Liver (tissue), 9 donors: ENCODE results near the gene ARHGAP19. TPM values are rescaled to one million over a fixed set of nuclear protein-coding genes. Genes with fewer than 3 reads are reported as not detected.

Experiments
- DNase-seq: peaks from one replicate; pipeline ENCODE4 v3.0.0-alpha.2; 2017; ENCODE audit warnings: low spot score
- H3K27ac ChIP-seq, 2 donors: one replicate each; pipeline ENCODE4 v1.7.0; 2013; ENCODE audit warnings: inconsistent platforms in 2 of 2, low read length in 2 of 2, control low read depth in 1 of 2, low read depth in 1 of 2, mild to moderate bottlenecking in 1 of 2
- H3K27me3 ChIP-seq, 4 donors: one replicate each; pipeline versions ENCODE4 v1.6.1 to v1.7.0; 2013; ENCODE audit warnings: low read length in 3 of 4, inconsistent platforms in 1 of 4, mild to moderate bottlenecking in 1 of 4, moderate library complexity in 1 of 4; ENCODE audit not compliant: control insufficient read depth in 4 of 4, insufficient read depth in 4 of 4
- H3K36me3 ChIP-seq, 4 donors: one replicate each; pipeline versions ENCODE4 v1.6.1 to v1.7.0; 2013; ENCODE audit warnings: low read length in 3 of 4, mild to moderate bottlenecking in 3 of 4, low read depth in 1 of 4, moderate library complexity in 1 of 4; ENCODE audit not compliant: control insufficient read depth in 4 of 4, insufficient read depth in 3 of 4
- H3K4me1 ChIP-seq, 4 donors: one replicate each; pipeline versions ENCODE4 v1.6.1 to v1.7.0; 2013; ENCODE audit warnings: low read length in 3 of 4, mild to moderate bottlenecking in 3 of 4, moderate library complexity in 1 of 4; ENCODE audit not compliant: control insufficient read depth in 4 of 4, insufficient read depth in 4 of 4
- H3K4me3 ChIP-seq, 3 donors: one replicate each; pipeline versions ENCODE4 v1.6.1 to v1.7.0; 2013; ENCODE audit warnings: low read length in 3 of 3, control low read depth in 1 of 3, low read depth in 1 of 3, mild to moderate bottlenecking in 1 of 3
- H3K9ac ChIP-seq, 2 donors: one replicate each; pipeline ENCODE4 v1.7.0; 2013; ENCODE audit warnings: low read length in 2 of 2, mild to moderate bottlenecking in 2 of 2, moderate library complexity in 2 of 2, control low read depth in 1 of 2, low read depth in 1 of 2
- H3K9me3 ChIP-seq, 4 donors: one replicate each; pipeline versions ENCODE4 v1.6.1 to v1.7.0; 2013; ENCODE audit warnings: low read length in 3 of 4; ENCODE audit not compliant: control insufficient read depth in 4 of 4
- EGR1 ChIP-seq, 2 donors: IDR thresholded peaks; 2 replicates each; pipeline ENCODE4 v1.6.1; 2016 to 2018; ENCODE audit warnings: antibody characterized with exemption in 2 of 2, low read depth in 2 of 2
- FOXA1 ChIP-seq: IDR thresholded peaks from 2 replicates; pipeline ENCODE4 v1.6.1; 2016; ENCODE audit warnings: antibody characterized with exemption
- FOXA2 ChIP-seq: IDR thresholded peaks from 2 replicates; pipeline ENCODE4 v1.6.1; 2016; ENCODE audit warnings: antibody characterized with exemption
- GABPA ChIP-seq, 2 donors: IDR thresholded peaks in 1 of 2; conservative IDR thresholded peaks in 1 of 2; 2 replicates each; pipeline ENCODE4 v1.6.1; 2016; ENCODE audit warnings: antibody characterized with exemption in 2 of 2, mild to moderate bottlenecking in 1 of 2, moderate library complexity in 1 of 2
- HNF4A ChIP-seq, 2 donors: conservative IDR thresholded peaks; 2 replicates each; pipeline ENCODE4 v1.6.1; 2016; ENCODE audit warnings: antibody characterized with exemption in 2 of 2, mild to moderate bottlenecking in 2 of 2
- HNF4G ChIP-seq: IDR thresholded peaks from 2 replicates; pipeline ENCODE4 v1.6.1; 2016; ENCODE audit warnings: antibody characterized with exemption
- JUND ChIP-seq, 2 donors: IDR thresholded peaks; 2 replicates each; pipeline ENCODE4 v1.6.1; 2016; ENCODE audit warnings: antibody characterized with exemption in 2 of 2
- NR2F2 ChIP-seq: IDR thresholded peaks from 2 replicates; pipeline ENCODE4 v1.6.1; 2016; ENCODE audit warnings: antibody characterized with exemption
- RAD21 ChIP-seq, 2 donors: IDR thresholded peaks; 2 replicates each; pipeline ENCODE4 v1.6.1; 2016; ENCODE audit warnings: antibody characterized with exemption in 2 of 2, mild to moderate bottlenecking in 2 of 2
- RXRA ChIP-seq, 2 donors: IDR thresholded peaks; 2 replicates each; pipeline ENCODE4 v1.6.1; 2017 to 2018; ENCODE audit warnings: antibody characterized with exemption in 2 of 2, mild to moderate bottlenecking in 1 of 2
- TAF1 ChIP-seq: conservative IDR thresholded peaks from 2 replicates; pipeline ENCODE4 v1.6.1; 2016; ENCODE audit warnings: antibody characterized with exemption, mild to moderate bottlenecking
- YY1 ChIP-seq: IDR thresholded peaks from 2 replicates; pipeline ENCODE4 v1.6.1; 2016; ENCODE audit warnings: antibody characterized with exemption, mild to moderate bottlenecking
- WGBS: extraction: QIAGEN DNeasy Blood & Tissue Kit; methylation state at CpG from one replicate; pipeline ENCODE4 v1.1.7; 2013; 5-methylcytosine and 5-hydroxymethylcytosine counted together
- polyA plus RNA-seq, 2 donors: library from polyadenylated mRNA; stranded (reverse) in 1 of 2; unstranded in 1 of 2; fragments of 200-250 nt in 1 of 2; fragments of >200 nt in 1 of 2; fragmentation: Nextera tagmentation in 1 of 2; extraction: Ambion mirVana in 1 of 2; gene quantifications; one replicate each; pipeline versions ENCODE4 v1.2.1 to v1.2.3, GENCODE V29; 2013 to 2015
- total RNA-seq, 2 donors: library from RNA; depleted of rRNA; stranded (reverse); fragments of >200 nt; gene quantifications; one replicate each; pipeline ENCODE4 v1.2.3, GENCODE V29; 2014
- TF ChIP-seq, protein P1 (sequence below): IDR thresholded peaks from 2 replicates; pipeline ENCODE4 v1.6.1; 2016; ENCODE audit warnings: antibody characterized with exemption
- TF ChIP-seq, protein P2 (sequence below): IDR thresholded peaks from 2 replicates; pipeline ENCODE4 v1.6.1; 2016; ENCODE audit warnings: antibody characterized with exemption
- TF ChIP-seq, protein P3 (sequence below): IDR thresholded peaks from 2 replicates; pipeline ENCODE4 v1.6.1; 2016; ENCODE audit warnings: antibody characterized with exemption, mild to moderate bottlenecking
- TF ChIP-seq, protein P4 (sequence below): fragments of 150-350 bp; IDR thresholded peaks from 2 replicates; pipeline ENCODE4 v1.5.1; 2017; ENCODE audit warnings: improper control_type of control experiment, low read depth, low read length; ENCODE audit not compliant: missing input control
- TF ChIP-seq, protein P5 (sequence below): IDR thresholded peaks from 2 replicates; pipeline ENCODE4 v1.6.1; 2016; ENCODE audit warnings: antibody characterized with exemption
- donor health status: healthy.
- donor health status: healthy.
- donor health status: healthy.
- donor health status: healthy.
- donor health status: healthy.

The ARHGAP19 gene
- total and polyA plus RNA-seq, 4 donors: 1.6 to 23.4 (median 3.6) TPM

DNA sequence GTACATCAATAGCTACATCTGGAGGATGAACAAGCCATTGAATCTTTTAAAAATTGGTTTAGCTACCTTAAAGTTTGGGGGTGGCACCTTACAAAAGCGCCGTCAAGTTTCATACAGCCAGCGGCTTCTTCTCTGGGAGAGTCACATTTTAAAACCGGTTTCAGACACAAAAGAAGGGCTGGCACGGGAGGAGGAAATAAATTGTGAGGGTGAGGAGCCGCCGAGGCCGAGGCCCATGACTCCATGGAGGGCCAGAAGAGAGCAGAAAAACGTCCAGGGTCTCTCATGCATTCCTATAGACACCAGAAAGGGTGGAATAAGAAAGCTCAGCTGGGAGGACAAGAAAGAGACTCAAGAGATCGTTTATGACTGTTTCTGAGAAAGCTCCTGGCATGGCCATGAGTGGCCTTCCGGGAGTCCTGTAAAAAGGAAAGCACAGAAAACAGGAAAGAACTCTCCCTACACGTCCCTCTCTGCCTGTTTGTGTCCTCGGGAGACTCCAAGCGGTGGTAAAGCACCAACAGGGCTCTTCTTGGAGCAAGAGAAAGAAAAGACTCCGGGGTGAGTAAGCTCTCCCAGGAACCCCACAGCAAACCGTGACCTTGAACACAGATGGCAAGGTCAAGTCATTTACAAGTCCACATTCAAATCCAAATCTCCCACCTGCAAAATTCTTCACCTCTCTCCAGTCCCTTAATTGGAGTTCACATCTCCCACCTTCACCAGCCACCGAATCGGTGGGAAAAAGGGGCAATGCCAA is 40.3 kb upstream of the ARHGAP19 start:
- Histone ChIP-seq H3K9ac (peak overlapping the region; percentile 79 to 98), H3K9me3 (no peaks in the 10 kb centered on the region), H3K4me1 (peaks cover 13 to 41% (median 31%) of the 10 kb centered on the region in 4 donors), H3K27me3 (no peaks in the 10 kb centered on the region), H3K4me3 (peak overlapping the region; percentile 78 to 87 (median 84)), H3K36me3 (no peaks in the 10 kb centered on the region), H3K27ac (peak overlapping the region; percentile 90 to 95)
- TF ChIP-seq, protein P1, sequence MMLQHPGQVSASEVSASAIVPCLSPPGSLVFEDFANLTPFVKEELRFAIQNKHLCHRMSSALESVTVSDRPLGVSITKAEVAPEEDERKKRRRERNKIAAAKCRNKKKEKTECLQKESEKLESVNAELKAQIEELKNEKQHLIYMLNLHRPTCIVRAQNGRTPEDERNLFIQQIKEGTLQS: no peak
- TF ChIP-seq JUND (IDR thresholded peaks at IDR 0.05): no peak
- TF ChIP-seq FOXA2: no peak
- no peak for TF ChIP-seq HNF4G
- TF ChIP-seq TAF1: peak; percentile 71
- TF ChIP-seq YY1: peak; percentile 31
- no peak for TF ChIP-seq HNF4A (conservative IDR thresholded peaks at IDR 0.05)
- TF ChIP-seq GABPA (IDR thresholded peaks at IDR 0.05 in 1 of 2, conservative IDR thresholded peaks at IDR 0.05 in 1 of 2): no peak
- no peak for TF ChIP-seq EGR1 (IDR thresholded peaks at IDR 0.05; ENCODE audit: low read depth in 2 of 2)
- TF ChIP-seq RAD21 (IDR thresholded peaks at IDR 0.05): peak; percentile 78 to 79
- TF ChIP-seq NR2F2: peak; percentile 12
- TF ChIP-seq, protein P2, sequence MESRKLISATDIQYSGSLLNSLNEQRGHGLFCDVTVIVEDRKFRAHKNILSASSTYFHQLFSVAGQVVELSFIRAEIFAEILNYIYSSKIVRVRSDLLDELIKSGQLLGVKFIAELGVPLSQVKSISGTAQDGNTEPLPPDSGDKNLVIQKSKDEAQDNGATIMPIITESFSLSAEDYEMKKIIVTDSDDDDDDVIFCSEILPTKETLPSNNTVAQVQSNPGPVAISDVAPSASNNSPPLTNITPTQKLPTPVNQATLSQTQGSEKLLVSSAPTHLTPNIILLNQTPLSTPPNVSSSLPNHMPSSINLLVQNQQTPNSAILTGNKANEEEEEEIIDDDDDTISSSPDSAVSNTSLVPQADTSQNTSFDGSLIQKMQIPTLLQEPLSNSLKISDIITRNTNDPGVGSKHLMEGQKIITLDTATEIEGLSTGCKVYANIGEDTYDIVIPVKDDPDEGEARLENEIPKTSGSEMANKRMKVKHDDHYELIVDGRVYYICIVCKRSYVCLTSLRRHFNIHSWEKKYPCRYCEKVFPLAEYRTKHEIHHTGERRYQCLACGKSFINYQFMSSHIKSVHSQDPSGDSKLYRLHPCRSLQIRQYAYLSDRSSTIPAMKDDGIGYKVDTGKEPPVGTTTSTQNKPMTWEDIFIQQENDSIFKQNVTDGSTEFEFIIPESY: no peak
- TF ChIP-seq, protein P3, sequence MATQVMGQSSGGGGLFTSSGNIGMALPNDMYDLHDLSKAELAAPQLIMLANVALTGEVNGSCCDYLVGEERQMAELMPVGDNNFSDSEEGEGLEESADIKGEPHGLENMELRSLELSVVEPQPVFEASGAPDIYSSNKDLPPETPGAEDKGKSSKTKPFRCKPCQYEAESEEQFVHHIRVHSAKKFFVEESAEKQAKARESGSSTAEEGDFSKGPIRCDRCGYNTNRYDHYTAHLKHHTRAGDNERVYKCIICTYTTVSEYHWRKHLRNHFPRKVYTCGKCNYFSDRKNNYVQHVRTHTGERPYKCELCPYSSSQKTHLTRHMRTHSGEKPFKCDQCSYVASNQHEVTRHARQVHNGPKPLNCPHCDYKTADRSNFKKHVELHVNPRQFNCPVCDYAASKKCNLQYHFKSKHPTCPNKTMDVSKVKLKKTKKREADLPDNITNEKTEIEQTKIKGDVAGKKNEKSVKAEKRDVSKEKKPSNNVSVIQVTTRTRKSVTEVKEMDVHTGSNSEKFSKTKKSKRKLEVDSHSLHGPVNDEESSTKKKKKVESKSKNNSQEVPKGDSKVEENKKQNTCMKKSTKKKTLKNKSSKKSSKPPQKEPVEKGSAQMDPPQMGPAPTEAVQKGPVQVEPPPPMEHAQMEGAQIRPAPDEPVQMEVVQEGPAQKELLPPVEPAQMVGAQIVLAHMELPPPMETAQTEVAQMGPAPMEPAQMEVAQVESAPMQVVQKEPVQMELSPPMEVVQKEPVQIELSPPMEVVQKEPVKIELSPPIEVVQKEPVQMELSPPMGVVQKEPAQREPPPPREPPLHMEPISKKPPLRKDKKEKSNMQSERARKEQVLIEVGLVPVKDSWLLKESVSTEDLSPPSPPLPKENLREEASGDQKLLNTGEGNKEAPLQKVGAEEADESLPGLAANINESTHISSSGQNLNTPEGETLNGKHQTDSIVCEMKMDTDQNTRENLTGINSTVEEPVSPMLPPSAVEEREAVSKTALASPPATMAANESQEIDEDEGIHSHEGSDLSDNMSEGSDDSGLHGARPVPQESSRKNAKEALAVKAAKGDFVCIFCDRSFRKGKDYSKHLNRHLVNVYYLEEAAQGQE: peak; percentile 53
- TF ChIP-seq, protein P4, sequence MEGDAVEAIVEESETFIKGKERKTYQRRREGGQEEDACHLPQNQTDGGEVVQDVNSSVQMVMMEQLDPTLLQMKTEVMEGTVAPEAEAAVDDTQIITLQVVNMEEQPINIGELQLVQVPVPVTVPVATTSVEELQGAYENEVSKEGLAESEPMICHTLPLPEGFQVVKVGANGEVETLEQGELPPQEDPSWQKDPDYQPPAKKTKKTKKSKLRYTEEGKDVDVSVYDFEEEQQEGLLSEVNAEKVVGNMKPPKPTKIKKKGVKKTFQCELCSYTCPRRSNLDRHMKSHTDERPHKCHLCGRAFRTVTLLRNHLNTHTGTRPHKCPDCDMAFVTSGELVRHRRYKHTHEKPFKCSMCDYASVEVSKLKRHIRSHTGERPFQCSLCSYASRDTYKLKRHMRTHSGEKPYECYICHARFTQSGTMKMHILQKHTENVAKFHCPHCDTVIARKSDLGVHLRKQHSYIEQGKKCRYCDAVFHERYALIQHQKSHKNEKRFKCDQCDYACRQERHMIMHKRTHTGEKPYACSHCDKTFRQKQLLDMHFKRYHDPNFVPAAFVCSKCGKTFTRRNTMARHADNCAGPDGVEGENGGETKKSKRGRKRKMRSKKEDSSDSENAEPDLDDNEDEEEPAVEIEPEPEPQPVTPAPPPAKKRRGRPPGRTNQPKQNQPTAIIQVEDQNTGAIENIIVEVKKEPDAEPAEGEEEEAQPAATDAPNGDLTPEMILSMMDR: peak; percentile 36
- TF ChIP-seq FOXA1: no peak
- TF ChIP-seq, protein P5, sequence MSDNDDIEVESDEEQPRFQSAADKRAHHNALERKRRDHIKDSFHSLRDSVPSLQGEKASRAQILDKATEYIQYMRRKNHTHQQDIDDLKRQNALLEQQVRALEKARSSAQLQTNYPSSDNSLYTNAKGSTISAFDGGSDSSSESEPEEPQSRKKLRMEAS: peak; percentile 57
- peak; percentile 37 to 48 for TF ChIP-seq RXRA (IDR thresholded peaks at IDR 0.05)
- WGBS: 5% methylated on average over 18 of the region's 18 CpGs
- no peak for DNase-seq
